ENCODE data around the gene ROBO2. TPM values are rescaled to one million over a fixed set of nuclear protein-coding genes. Genes with fewer than 3 reads are reported as not detected.

ROBO2 gene
- total and polyA plus RNA-seq, 10 donors: 0.41 to 14.8 (median 5.2) TPM

GRCh38 chr3:76997733-76998132 is 42.2 kb upstream of the ROBO2 start:
- Histone ChIP-seq H3K9me3 (peaks cover 0 to 13% (median 0%) of the 10 kb centered on the region in 8 donors), H3K4me1 (no peaks in the 10 kb centered on the region), H3K27ac (no peak overlapping the region), H3K36me3 (no peaks in the 10 kb centered on the region), H3K27me3 (replicated peaks in 1 of 7) (no peaks in the 10 kb centered on the region), H3K4me3 (no peak overlapping the region)
- intact Hi-C loops (cut with DNase I; ENCODE audit: low total_unique reads): no loop called here
- TF ChIP-seq POLR2AphosphoS5 (IDR thresholded peaks at IDR 0.05) (no peak), POLR2A (IDR thresholded peaks at IDR 0.05) (no peak)
- TF ChIP-seq, protein P1, sequence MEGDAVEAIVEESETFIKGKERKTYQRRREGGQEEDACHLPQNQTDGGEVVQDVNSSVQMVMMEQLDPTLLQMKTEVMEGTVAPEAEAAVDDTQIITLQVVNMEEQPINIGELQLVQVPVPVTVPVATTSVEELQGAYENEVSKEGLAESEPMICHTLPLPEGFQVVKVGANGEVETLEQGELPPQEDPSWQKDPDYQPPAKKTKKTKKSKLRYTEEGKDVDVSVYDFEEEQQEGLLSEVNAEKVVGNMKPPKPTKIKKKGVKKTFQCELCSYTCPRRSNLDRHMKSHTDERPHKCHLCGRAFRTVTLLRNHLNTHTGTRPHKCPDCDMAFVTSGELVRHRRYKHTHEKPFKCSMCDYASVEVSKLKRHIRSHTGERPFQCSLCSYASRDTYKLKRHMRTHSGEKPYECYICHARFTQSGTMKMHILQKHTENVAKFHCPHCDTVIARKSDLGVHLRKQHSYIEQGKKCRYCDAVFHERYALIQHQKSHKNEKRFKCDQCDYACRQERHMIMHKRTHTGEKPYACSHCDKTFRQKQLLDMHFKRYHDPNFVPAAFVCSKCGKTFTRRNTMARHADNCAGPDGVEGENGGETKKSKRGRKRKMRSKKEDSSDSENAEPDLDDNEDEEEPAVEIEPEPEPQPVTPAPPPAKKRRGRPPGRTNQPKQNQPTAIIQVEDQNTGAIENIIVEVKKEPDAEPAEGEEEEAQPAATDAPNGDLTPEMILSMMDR (IDR thresholded peaks at IDR 0.05 in 8 of 11, conservative IDR thresholded peaks at IDR 0.05 in 3 of 11): no peak
- WGBS, 5 donors: 77 to 81% (median 80%) methylated on average over 2 of the region's 2 CpGs
- no peak for DNase-seq

GRCh38 chr3:76998555-76998954 is 41.3 kb upstream of the ROBO2 start:
- H3K27me3 ChIP-seq (replicated peaks in 1 of 7): no peaks in the 10 kb centered on the region
- WGBS, 5 donors: 83 to 92% (median 87%) methylated on average over 3 of the region's 3 CpGs
- peaks cover 0 to 13% (median 0%) of the 10 kb centered on the region in 8 donors for H3K9me3 ChIP-seq
- TF ChIP-seq, protein P1 (IDR thresholded peaks at IDR 0.05 in 8 of 11, conservative IDR thresholded peaks at IDR 0.05 in 3 of 11): no peak
- TF ChIP-seq POLR2AphosphoS5 (IDR thresholded peaks at IDR 0.05) (no peak), POLR2A (IDR thresholded peaks at IDR 0.05) (no peak)
- no peaks in the 10 kb centered on the region for H3K4me1 ChIP-seq
- no peak for DNase-seq
- no peak overlapping the region for H3K4me3 ChIP-seq
- no peak overlapping the region for H3K27ac ChIP-seq
- intact Hi-C loops (cut with DNase I; ENCODE audit: low total_unique reads): no loop called here
- no peaks in the 10 kb centered on the region for H3K36me3 ChIP-seq

- no peak for TF ChIP-seq POLR2A (IDR thresholded peaks at IDR 0.05)
- no peak for TF ChIP-seq POLR2AphosphoS5 (IDR thresholded peaks at IDR 0.05)
- TF ChIP-seq, protein P1 (IDR thresholded peaks at IDR 0.05 in 8 of 11, conservative IDR thresholded peaks at IDR 0.05 in 3 of 11): no peak
- intact Hi-C loops (cut with DNase I; ENCODE audit: low total_unique reads): no loop called here
Observed at GRCh38 chr3:77001062-77001701, 38.7 kb upstream of the ROBO2 start.

GRCh38 chr3:77014226-77014625 is 25.7 kb upstream of the ROBO2 start:
- Histone ChIP-seq H3K36me3 (no peaks in the 10 kb centered on the region), H3K27ac (no peak overlapping the region), H3K9me3 (peaks cover 0 to 6% (median 1%) of the 10 kb centered on the region in 8 donors), H3K27me3 (replicated peaks in 1 of 7) (no peaks in the 10 kb centered on the region), H3K4me3 (no peak overlapping the region), H3K4me1 (no peaks in the 10 kb centered on the region)
- 48 to 57% (median 55%) methylated on average over 7 of the region's 7 CpGs for WGBS, 5 donors
- TF ChIP-seq POLR2A (IDR thresholded peaks at IDR 0.05): no peak
- TF ChIP-seq POLR2AphosphoS5 (IDR thresholded peaks at IDR 0.05): no peak
- TF ChIP-seq, protein P1 (IDR thresholded peaks at IDR 0.05 in 8 of 11, conservative IDR thresholded peaks at IDR 0.05 in 3 of 11): no peak
- intact Hi-C loops (cut with DNase I; ENCODE audit: low total_unique reads): no loop called here
- DNase-seq: no peak

More at GRCh38 chr3:77001062-77001701, 38.7 kb upstream of the ROBO2 start:
- Histone ChIP-seq H3K4me1 (no peaks in the 10 kb centered on the region), H3K36me3 (no peaks in the 10 kb centered on the region), H3K4me3 (no peak overlapping the region), H3K27ac (no peak overlapping the region), H3K27me3 (replicated peaks in 1 of 7) (no peaks in the 10 kb centered on the region), H3K9me3 (peaks cover 0 to 5% (median 0%) of the 10 kb centered on the region in 8 donors)
- DNase-seq: no peak
- 66 to 85% (median 76%) methylated on average over 5 of the region's 5 CpGs for WGBS, 5 donors
